Measurements from ENCODE around the gene SULT1A2.

DNA sequence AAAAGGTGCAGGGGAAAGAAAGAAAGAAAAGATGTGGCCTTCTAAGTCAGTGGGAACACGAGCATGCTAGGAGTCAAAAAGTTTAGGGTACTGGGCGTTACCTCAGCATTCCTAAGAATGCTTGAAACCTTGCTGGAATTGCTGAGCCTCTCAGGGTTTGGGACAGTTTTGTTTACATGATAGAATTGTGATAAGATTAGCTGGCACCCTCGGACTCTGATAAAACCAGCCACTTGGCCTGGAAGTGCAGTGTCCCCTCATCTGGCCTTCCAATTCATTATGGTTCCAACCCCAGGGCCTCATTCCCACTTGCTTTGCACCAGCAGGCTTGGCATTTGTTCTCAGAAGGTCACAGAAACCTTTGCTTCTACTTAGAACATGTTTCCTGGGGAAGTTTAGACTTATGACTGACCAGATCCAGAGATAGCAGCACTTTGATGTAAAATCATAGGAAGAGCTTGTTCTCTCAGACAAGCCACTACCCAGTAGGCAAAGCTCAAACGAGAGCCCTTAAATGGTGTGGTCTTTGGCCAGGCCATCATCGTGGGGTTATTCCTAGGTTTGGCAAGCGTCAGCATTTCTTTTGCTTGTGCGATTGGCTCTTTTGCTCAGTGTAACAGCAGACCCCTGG, 35.2 kb downstream of the SULT1A2 start:
- TF ChIP-seq GATA2 (IDR thresholded peaks at IDR 0.05; ENCODE audit: low read depth, low read length), result no peak
- no peak for TF ChIP-seq GATA3 (IDR thresholded peaks at IDR 0.05; ENCODE audit: low read depth, low read length)
